ENCODE results near the gene SPRTN. TPM values are rescaled to one million over a fixed set of nuclear protein-coding genes. Genes with fewer than 3 reads are reported as not detected.

Gene SPRTN
- total and polyA plus RNA-seq, 4 donors = 2.1 to 8.9 (median 6.5) TPM

DNA sequence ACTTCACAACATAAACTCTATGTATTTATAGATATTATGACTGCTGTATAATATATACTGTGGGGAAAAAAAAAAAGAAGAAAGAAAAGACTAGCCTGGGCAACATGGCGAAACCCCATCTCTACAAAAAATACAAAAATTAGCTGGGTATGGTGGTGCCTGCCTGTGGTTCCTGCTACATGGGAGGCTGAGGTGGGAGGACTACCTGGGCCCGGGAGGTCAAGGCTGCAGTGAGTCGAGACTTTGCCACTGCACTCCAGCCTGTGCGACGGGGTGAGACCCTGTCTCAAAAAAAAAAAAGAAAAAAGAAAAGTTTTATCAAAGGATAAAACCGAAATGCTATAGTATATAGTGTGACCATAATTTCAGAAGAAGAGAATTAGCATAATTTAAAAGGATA lies 3.1 kb upstream of the SPRTN start:
- 91% methylated on average over 6 of the region's 6 CpGs for WGBS
- no peaks in the 10 kb centered on the region for H3K27me3 ChIP-seq (ENCODE audit: control insufficient read depth in 4 of 4, insufficient read depth in 4 of 4, low read length in 3 of 4)
- no peak overlapping the region for H3K9ac ChIP-seq (ENCODE audit: low read depth in 1 of 2, low read length in 2 of 2)
- no peak for DNase-seq (ENCODE audit: low spot score)
- no peak for TF ChIP-seq EGR1 (IDR thresholded peaks at IDR 0.05; ENCODE audit: low read depth in 2 of 2)
- TF ChIP-seq, protein P1, sequence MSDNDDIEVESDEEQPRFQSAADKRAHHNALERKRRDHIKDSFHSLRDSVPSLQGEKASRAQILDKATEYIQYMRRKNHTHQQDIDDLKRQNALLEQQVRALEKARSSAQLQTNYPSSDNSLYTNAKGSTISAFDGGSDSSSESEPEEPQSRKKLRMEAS (IDR thresholded peaks at IDR 0.05) = no peak
- TF ChIP-seq RXRA (IDR thresholded peaks at IDR 0.05) = no peak
- TF ChIP-seq, protein P2, sequence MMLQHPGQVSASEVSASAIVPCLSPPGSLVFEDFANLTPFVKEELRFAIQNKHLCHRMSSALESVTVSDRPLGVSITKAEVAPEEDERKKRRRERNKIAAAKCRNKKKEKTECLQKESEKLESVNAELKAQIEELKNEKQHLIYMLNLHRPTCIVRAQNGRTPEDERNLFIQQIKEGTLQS (IDR thresholded peaks at IDR 0.05) = no peak
- no peak for TF ChIP-seq YY1 (IDR thresholded peaks at IDR 0.05)
- H3K4me1 ChIP-seq (ENCODE audit: control insufficient read depth in 4 of 4, insufficient read depth in 4 of 4, low read length in 3 of 4) = peaks cover 8 to 53% (median 47%) of the 10 kb centered on the region in 4 donors
- H3K9me3 ChIP-seq (ENCODE audit: control insufficient read depth in 4 of 4, low read length in 3 of 4) = no peaks in the 10 kb centered on the region
- no peaks in the 10 kb centered on the region for H3K36me3 ChIP-seq (ENCODE audit: control insufficient read depth in 4 of 4, insufficient read depth in 3 of 4, low read depth in 1 of 4, low read length in 3 of 4)
- peak overlapping the region in 1 of 3 donors; percentile 17 for H3K4me3 ChIP-seq (ENCODE audit: low read depth in 1 of 3, low read length in 3 of 3)
- no peak overlapping the region for H3K27ac ChIP-seq (ENCODE audit: low read depth in 1 of 2, low read length in 2 of 2)

DNA sequence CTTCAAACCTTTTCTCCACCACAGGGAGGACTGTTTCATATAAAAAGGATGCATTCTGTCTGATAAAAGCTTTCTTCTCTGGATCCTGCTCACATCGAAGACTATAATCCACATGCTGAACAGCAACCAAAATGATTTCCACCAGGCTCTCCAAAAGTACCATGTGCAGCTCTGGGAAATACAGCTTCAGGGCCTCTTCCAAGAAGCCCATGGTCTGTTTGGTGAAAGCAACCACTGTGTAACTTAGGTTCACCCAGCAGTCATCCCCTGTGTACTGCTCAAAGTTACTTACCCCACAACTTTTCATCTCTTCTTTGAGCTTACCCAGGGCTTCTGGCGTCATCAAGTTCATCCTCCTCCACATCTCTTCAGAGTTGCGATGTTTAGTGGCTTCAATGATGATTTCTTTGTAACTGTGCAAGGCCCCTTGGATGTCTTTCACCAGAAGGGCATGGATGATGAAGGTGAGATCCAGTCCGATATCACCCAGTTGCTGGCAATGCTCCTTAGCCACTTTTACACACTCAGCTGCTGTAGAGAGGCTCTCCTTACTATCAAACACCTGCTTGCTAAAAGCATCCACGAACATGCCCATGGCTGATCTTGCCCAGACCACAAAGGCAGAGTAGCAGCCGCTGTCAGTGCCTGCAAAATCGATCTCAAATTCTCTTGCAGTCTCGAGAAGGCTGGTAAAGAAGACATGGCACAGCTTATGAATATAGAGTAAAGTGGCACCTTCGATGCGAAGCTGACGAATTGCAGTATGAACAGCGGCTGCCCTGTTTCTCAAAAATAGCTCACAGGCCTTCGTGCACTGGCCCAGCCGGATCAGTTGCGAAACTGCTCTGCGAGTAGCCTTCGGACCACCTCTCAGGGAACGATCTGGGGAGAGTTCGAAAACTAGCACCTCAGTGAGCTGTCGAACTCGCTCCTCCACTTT lies 2.2 kb upstream of the SPRTN start:
- Histone ChIP-seq H3K27ac (ENCODE audit: low read depth in 1 of 2, low read length in 2 of 2) (no peak overlapping the region), H3K9ac (ENCODE audit: low read depth in 1 of 2, low read length in 2 of 2) (peak overlapping the region; percentile 16 to 79), H3K4me3 (ENCODE audit: low read depth in 1 of 3, low read length in 3 of 3) (peak overlapping the region; percentile 77 to 96 (median 95)), H3K4me1 (ENCODE audit: control insufficient read depth in 4 of 4, insufficient read depth in 4 of 4, low read length in 3 of 4) (peaks cover 8 to 53% (median 47%) of the 10 kb centered on the region in 4 donors), H3K9me3 (ENCODE audit: control insufficient read depth in 4 of 4, low read length in 3 of 4) (no peaks in the 10 kb centered on the region), H3K36me3 (ENCODE audit: control insufficient read depth in 4 of 4, insufficient read depth in 3 of 4, low read depth in 1 of 4, low read length in 3 of 4) (no peaks in the 10 kb centered on the region), H3K27me3 (ENCODE audit: control insufficient read depth in 4 of 4, insufficient read depth in 4 of 4, low read length in 3 of 4) (no peaks in the 10 kb centered on the region)
- WGBS = 52% methylated on average over 21 of the region's 21 CpGs
- DNase-seq (ENCODE audit: low spot score) = no peak
- TF ChIP-seq FOXA2 (IDR thresholded peaks at IDR 0.05) = no peak
- TF ChIP-seq, protein P2 (IDR thresholded peaks at IDR 0.05) = no peak
- no peak for TF ChIP-seq HNF4A (conservative IDR thresholded peaks at IDR 0.05)
- TF ChIP-seq RAD21 (IDR thresholded peaks at IDR 0.05) = no peak
- no peak for TF ChIP-seq NR2F2 (IDR thresholded peaks at IDR 0.05)
- TF ChIP-seq RXRA (IDR thresholded peaks at IDR 0.05) = no peak
- no peak for TF ChIP-seq SP1 (IDR thresholded peaks at IDR 0.05)

DNA sequence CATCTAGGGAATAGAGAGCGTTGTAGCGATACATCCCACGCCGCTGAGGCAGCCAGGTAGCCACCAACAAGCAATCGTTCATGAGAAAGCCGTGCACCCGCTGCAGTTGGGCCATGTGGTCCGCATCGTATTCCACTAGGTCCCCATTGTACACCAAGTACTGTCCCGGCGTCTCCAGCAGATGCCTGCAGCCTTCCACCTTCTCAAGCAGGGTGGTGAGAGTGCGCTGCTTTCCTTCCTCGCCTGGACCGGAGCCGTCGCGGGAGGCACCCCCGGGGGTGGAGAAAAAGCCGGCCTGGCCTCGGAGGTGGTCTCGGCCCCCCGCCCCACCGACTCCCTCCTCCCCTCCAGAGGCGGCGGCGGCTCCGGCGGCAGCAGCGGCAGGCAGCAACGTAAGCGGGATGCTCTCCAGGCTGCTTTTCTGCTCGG lies 1.0 kb upstream of the SPRTN start:
- H3K4me1 ChIP-seq (ENCODE audit: control insufficient read depth in 4 of 4, insufficient read depth in 4 of 4, low read length in 3 of 4) = peaks cover 8 to 53% (median 47%) of the 10 kb centered on the region in 4 donors
- no peak for DNase-seq (ENCODE audit: low spot score)
- TF ChIP-seq, protein P3, sequence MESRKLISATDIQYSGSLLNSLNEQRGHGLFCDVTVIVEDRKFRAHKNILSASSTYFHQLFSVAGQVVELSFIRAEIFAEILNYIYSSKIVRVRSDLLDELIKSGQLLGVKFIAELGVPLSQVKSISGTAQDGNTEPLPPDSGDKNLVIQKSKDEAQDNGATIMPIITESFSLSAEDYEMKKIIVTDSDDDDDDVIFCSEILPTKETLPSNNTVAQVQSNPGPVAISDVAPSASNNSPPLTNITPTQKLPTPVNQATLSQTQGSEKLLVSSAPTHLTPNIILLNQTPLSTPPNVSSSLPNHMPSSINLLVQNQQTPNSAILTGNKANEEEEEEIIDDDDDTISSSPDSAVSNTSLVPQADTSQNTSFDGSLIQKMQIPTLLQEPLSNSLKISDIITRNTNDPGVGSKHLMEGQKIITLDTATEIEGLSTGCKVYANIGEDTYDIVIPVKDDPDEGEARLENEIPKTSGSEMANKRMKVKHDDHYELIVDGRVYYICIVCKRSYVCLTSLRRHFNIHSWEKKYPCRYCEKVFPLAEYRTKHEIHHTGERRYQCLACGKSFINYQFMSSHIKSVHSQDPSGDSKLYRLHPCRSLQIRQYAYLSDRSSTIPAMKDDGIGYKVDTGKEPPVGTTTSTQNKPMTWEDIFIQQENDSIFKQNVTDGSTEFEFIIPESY (IDR thresholded peaks at IDR 0.05) = no peak
- TF ChIP-seq TAF1 (conservative IDR thresholded peaks at IDR 0.05) (no peak), FOXA1 (IDR thresholded peaks at IDR 0.05) (no peak), NR2F2 (IDR thresholded peaks at IDR 0.05) (no peak), RAD21 (IDR thresholded peaks at IDR 0.05) (no peak), HNF4A (conservative IDR thresholded peaks at IDR 0.05) (no peak)
- TF ChIP-seq, protein P4, sequence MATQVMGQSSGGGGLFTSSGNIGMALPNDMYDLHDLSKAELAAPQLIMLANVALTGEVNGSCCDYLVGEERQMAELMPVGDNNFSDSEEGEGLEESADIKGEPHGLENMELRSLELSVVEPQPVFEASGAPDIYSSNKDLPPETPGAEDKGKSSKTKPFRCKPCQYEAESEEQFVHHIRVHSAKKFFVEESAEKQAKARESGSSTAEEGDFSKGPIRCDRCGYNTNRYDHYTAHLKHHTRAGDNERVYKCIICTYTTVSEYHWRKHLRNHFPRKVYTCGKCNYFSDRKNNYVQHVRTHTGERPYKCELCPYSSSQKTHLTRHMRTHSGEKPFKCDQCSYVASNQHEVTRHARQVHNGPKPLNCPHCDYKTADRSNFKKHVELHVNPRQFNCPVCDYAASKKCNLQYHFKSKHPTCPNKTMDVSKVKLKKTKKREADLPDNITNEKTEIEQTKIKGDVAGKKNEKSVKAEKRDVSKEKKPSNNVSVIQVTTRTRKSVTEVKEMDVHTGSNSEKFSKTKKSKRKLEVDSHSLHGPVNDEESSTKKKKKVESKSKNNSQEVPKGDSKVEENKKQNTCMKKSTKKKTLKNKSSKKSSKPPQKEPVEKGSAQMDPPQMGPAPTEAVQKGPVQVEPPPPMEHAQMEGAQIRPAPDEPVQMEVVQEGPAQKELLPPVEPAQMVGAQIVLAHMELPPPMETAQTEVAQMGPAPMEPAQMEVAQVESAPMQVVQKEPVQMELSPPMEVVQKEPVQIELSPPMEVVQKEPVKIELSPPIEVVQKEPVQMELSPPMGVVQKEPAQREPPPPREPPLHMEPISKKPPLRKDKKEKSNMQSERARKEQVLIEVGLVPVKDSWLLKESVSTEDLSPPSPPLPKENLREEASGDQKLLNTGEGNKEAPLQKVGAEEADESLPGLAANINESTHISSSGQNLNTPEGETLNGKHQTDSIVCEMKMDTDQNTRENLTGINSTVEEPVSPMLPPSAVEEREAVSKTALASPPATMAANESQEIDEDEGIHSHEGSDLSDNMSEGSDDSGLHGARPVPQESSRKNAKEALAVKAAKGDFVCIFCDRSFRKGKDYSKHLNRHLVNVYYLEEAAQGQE (IDR thresholded peaks at IDR 0.05) = no peak
- TF ChIP-seq, protein P1 (IDR thresholded peaks at IDR 0.05) = no peak

More for the DNA sequence above, 1.0 kb upstream of the SPRTN start:
- Histone ChIP-seq H3K36me3 (ENCODE audit: control insufficient read depth in 4 of 4, insufficient read depth in 3 of 4, low read depth in 1 of 4, low read length in 3 of 4) (no peaks in the 10 kb centered on the region), H3K27ac (ENCODE audit: low read depth in 1 of 2, low read length in 2 of 2) (peak overlapping the region; percentile 84 to 92), H3K27me3 (ENCODE audit: control insufficient read depth in 4 of 4, insufficient read depth in 4 of 4, low read length in 3 of 4) (no peaks in the 10 kb centered on the region), H3K9me3 (ENCODE audit: control insufficient read depth in 4 of 4, low read length in 3 of 4) (no peaks in the 10 kb centered on the region), H3K9ac (ENCODE audit: low read depth in 1 of 2, low read length in 2 of 2) (peak overlapping the region; percentile 75 to 79), H3K4me3 (ENCODE audit: low read depth in 1 of 3, low read length in 3 of 3) (peak overlapping the region; percentile 77 to 96 (median 95))
- WGBS = 1% methylated on average over 32 of the region's 32 CpGs
